HT1080 (cell line): Measurements from ENCODE around the gene TNFRSF11A. TPM values are rescaled to one million over a fixed set of nuclear protein-coding genes. Genes with fewer than 3 reads are reported as not detected.

ENCODE experiments used
- DNase-seq: peaks from one replicate; pipeline ENCODE4 v3.0.0-alpha.2; 2015; ENCODE audit warnings: low read depth
- total RNA-seq: library from RNA; depleted of rRNA; stranded (reverse); fragments of >200 nt; shearing (Covaris generic); gene quantifications from 2 replicates; pipeline ENCODE4 v1.2.3, GENCODE V29; 2014

Gene TNFRSF11A
- total RNA-seq, 1 experiment from 2014 or later, result 13.1 TPM

GRCh38 chr18:62324181-62324828, 805 bp upstream of the TNFRSF11A start:
- no peak for DNase-seq

GRCh38 chr18:62325806-62326645, 916 bp downstream of the TNFRSF11A start:
- DNase-seq, result no peak

GRCh38 chr18:62326646-62327348, 1.7 kb downstream of the TNFRSF11A start:
- no peak for DNase-seq

GRCh38 chr18:62327977-62328376, 2.9 kb downstream of the TNFRSF11A start:
- no peak for DNase-seq

- no peak for DNase-seq
These were observed 3.7 kb downstream of the TNFRSF11A start for GRCh38 chr18:62328586-62329525.

- peak; percentile 89 for DNase-seq
These were observed 4.8 kb downstream of the TNFRSF11A start for GRCh38 chr18:62329691-62330454.

GRCh38 chr18:62330650-62331049, 5.5 kb downstream of the TNFRSF11A start:
- no peak for DNase-seq

GRCh38 chr18:62331581-62332356, 6.7 kb downstream of the TNFRSF11A start:
- DNase-seq, result no peak

GRCh38 chr18:62332431-62332830, 7.3 kb downstream of the TNFRSF11A start:
- DNase-seq, result no peak

GRCh38 chr18:62332964-62333695, 8.0 kb downstream of the TNFRSF11A start:
- no peak for DNase-seq

- DNase-seq, result peak; percentile 95
These were observed 9.0 kb downstream of the TNFRSF11A start for GRCh38 chr18:62334120-62334519.

GRCh38 chr18:62335494-62335893, 10.4 kb downstream of the TNFRSF11A start:
- DNase-seq, result no peak

GRCh38 chr18:62336618-62337017, 11.5 kb downstream of the TNFRSF11A start:
- DNase-seq, result no peak

GRCh38 chr18:62337336-62337735, 12.2 kb downstream of the TNFRSF11A start:
- DNase-seq, result no peak

- DNase-seq, result no peak
These were observed 13.5 kb downstream of the TNFRSF11A start for GRCh38 chr18:62338446-62339105.

GRCh38 chr18:62339106-62339988, 14.2 kb downstream of the TNFRSF11A start:
- DNase-seq, result peak; percentile 90

GRCh38 chr18:62340996-62341395, 15.9 kb downstream of the TNFRSF11A start:
- no peak for DNase-seq
